AG04450 (cell line): ENCODE results near the gene EIF4E3. TPM values are rescaled to one million over a fixed set of nuclear protein-coding genes. Genes with fewer than 3 reads are reported as not detected.

ENCODE experiments used
- CTCF ChIA-PET: fragments of 300-600, 350-600 bp; formaldehyde crosslinking; extraction: SDS; loops from one replicate; lab custom pipeline; 2022; ENCODE audit warnings: antibody characterized with exemption, inconsistent platforms; lab: Charles Lee
- POLR2A ChIA-PET: fragments of 350-600 bp; formaldehyde crosslinking; extraction: SDS; loops from one replicate; lab custom pipeline; 2021; ENCODE audit warnings: antibody characterized with exemption, inconsistent platforms; lab: Yijun Ruan, JAX
- DNase-seq: peaks from one replicate; pipeline ENCODE4 v3.0.0-alpha.2; 2011; ENCODE audit warnings: low read depth, low spot score
- H3K27ac ChIP-seq: one replicate; pipeline ENCODE4 v1.5.1; 2012; ENCODE audit warnings: low read depth, low read length, control low read depth
- H3K27me3 ChIP-seq: one replicate; pipeline ENCODE4 v1.6.0; 2012; ENCODE audit warnings: low read length; ENCODE audit not compliant: control insufficient read depth, insufficient read depth
- H3K4me3 ChIP-seq: 2 replicates; pipeline ENCODE4 v1.5.1; 2011; ENCODE audit warnings: mild to moderate bottlenecking, low read depth, low read length, control low read depth
- H3K9me3 ChIP-seq: 2 replicates; pipeline ENCODE4 v1.5.1; 2012; ENCODE audit warnings: low read length; ENCODE audit not compliant: control insufficient read depth, insufficient read depth
- CTCF ChIP-seq: IDR thresholded peaks from 2 replicates; pipeline ENCODE4 v1.5.1; 2011; ENCODE audit warnings: low read depth, low read length, control low read depth, inconsistent platforms
- polyA plus RNA-seq: library from polyadenylated mRNA; depleted of rRNA; stranded (reverse); fragments of >200 nt; gene quantifications from 2 replicates; pipeline ENCODE4 v1.2.3, GENCODE V29; 2011

EIF4E3 gene
- polyA plus RNA-seq, 1 experiment: 2.3 TPM

GRCh38 chr3:71657831-71658530 lies 67.2 kb downstream of the EIF4E3 start:
- no peak for DNase-seq
- Histone ChIP-seq H3K27me3 (peaks cover under 1% of the 10 kb centered on the region), H3K27ac (no peak overlapping the region), H3K4me3 (no peak overlapping the region), H3K9me3 (no peaks in the 10 kb centered on the region)
- no peak for TF ChIP-seq CTCF
- POLR2A ChIA-PET: no interaction called here
- CTCF ChIA-PET: interaction anchor here (0.7 to 2.3 kb wide), 3 partner anchors 23 to 1108 kb away, joined by 3 to 9 read pairs (median 5); no protein-coding TSS in a partner anchor

DNA sequence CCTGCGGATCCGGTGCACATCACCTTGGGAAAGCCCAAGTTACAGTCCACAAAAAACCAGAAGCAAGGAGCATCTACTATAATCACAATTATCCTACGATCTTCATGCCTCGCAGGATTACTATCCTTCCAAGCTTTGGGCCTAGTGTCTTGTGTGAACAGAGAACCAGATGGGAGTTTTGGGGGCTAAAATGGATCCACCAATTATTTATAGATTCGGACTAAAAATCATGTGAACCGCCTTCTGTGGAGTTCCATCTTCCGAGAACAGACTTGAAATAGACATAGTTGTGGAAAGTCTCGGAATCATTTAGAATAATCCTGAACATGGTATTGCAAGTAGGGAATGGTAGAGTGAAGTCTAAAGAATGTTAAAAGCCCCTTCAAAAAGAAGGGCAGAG lies 70.1 kb downstream of the EIF4E3 start:
- Histone ChIP-seq H3K9me3 (no peaks in the 10 kb centered on the region), H3K4me3 (no peak overlapping the region), H3K27ac (no peak overlapping the region), H3K27me3 (no peaks in the 10 kb centered on the region)
- ChIA-PET POLR2A (no interaction called here), CTCF (interaction anchor here (0.6 to 1.1 kb wide), 7 partner anchors 9 to 1566 kb away, joined by 3 to 7 read pairs (median 3); no protein-coding TSS in a partner anchor)
- TF ChIP-seq CTCF: no peak
- DNase-seq: no peak

DNA sequence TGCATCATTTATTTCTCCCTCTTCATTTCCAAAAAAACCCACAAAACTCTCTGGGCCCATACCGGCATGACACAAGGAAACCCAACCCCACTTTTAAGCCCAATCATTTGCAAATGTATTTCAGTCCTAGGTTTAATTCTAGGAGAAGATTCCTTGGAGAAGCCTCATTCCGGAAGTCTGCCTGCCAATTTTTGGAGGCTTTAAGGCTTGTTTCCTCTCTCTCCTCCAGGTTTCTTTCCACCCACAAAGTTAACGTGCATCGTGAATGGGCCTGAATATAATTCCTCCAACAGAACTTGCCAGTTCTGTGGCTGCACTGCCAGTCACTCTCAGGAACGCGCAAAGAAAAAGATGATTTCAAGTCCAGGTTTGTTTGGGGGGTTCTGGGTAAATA lies 71.8 kb downstream of the EIF4E3 start:
- CTCF ChIA-PET: interaction anchor here (0.5 to 2.3 kb wide), 23 partner anchors 7 to 1578 kb away, joined by 3 to 14 read pairs (median 3); no protein-coding TSS in a partner anchor
- H3K4me3 ChIP-seq: no peak overlapping the region
- H3K27me3 ChIP-seq: no peaks in the 10 kb centered on the region
- no peaks in the 10 kb centered on the region for H3K9me3 ChIP-seq
- no peak for DNase-seq
- no peak for TF ChIP-seq CTCF
- POLR2A ChIA-PET: no interaction called here
- H3K27ac ChIP-seq: no peak overlapping the region

- POLR2A ChIA-PET: no interaction called here
- CTCF ChIA-PET: interaction anchor here (0.5 to 2.3 kb wide), 24 partner anchors 8 to 1577 kb away, joined by 3 to 14 read pairs (median 3); no protein-coding TSS in a partner anchor
- Histone ChIP-seq H3K27me3 (no peaks in the 10 kb centered on the region), H3K9me3 (no peaks in the 10 kb centered on the region), H3K4me3 (no peak overlapping the region), H3K27ac (no peak overlapping the region)
- peak; percentile 58 for TF ChIP-seq CTCF
- peak; percentile 45 for DNase-seq
Measured at GRCh38 chr3:71652781-71653413, 72.3 kb downstream of the EIF4E3 start.

DNA sequence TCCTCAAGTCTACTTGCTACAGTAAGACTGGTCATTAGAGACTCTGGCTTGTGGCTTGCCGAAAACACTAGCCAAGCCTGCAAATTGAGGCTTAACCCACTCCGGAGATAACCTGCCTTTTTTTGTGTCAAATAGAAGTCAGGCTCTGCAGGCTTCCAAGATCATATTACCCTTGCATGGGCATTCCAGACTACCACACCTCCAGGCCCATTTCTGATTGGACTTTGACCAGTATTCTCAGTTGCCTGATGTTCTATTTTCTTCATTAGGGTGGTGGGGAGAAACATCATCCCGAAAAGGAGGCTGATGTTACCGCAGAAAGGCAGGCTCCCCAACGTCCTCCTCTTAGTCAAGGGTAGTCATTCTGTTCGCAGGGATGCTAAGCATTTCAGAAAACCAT lies 73.6 kb downstream of the EIF4E3 start:
- no peak for DNase-seq
- no peak for TF ChIP-seq CTCF
- CTCF ChIA-PET: interaction anchor here (1.8 to 2.3 kb wide), 2 partner anchors 344 to 1101 kb away, joined by 5 to 14 read pairs; no protein-coding TSS in a partner anchor
- Histone ChIP-seq H3K4me3 (no peak overlapping the region), H3K27ac (no peak overlapping the region), H3K9me3 (no peaks in the 10 kb centered on the region), H3K27me3 (no peaks in the 10 kb centered on the region)
- POLR2A ChIA-PET: no interaction called here
